Measurements from ENCODE around the gene SPRR1B. TPM values are rescaled to one million over a fixed set of nuclear protein-coding genes. Genes with fewer than 3 reads are reported as not detected.

The SPRR1B gene
- total RNA-seq, 1 experiment from 2014 or later: not detected

- no peak overlapping the region for H3K4me3 ChIP-seq (ENCODE audit: low read depth in 2 of 2, low read length in 2 of 2)
- no peak for ATAC-seq
- no peak overlapping the region for H3K27ac ChIP-seq (ENCODE audit: low read length)
These were observed 47.8 kb upstream of the SPRR1B start for GRCh38 chr1:152983234-152983633.

GRCh38 chr1:152983743-152984142 is 47.3 kb upstream of the SPRR1B start, which contains the start of gene SPRR1A:
SPRR1A (plus strand) TSS chr1:152984081; CDS start chr1:152985231, 1,150 bp downstream.
- Histone ChIP-seq H3K27ac (ENCODE audit: low read length) (no peak within 1 kb of the TSS), H3K9me3 (ENCODE audit: control insufficient read depth, insufficient read depth, low read depth, low read length) (no peaks in the 10 kb centered on the region), H3K4me1 (ENCODE audit: control insufficient read depth, insufficient read depth, low read length) (no peaks in the 10 kb centered on the region), H3K36me3 (ENCODE audit: control insufficient read depth, insufficient read depth, low read length) (no peaks in the 10 kb centered on the region), H3K27me3 (ENCODE audit: control insufficient read depth, insufficient read depth, low read length) (no peaks in the 10 kb centered on the region; the same call in none of the 2 replicates), H3K4me3 (ENCODE audit: low read depth in 2 of 2, low read length in 2 of 2) (no peak within 1 kb of the TSS)
- no peak for TF ChIP-seq REST (IDR thresholded peaks at IDR 0.05; ENCODE audit: insufficient read depth in 1 of 2, low read depth in 2 of 2, low read length in 1 of 2)
- no peak for TF ChIP-seq SIN3A (IDR thresholded peaks at IDR 0.05; ENCODE audit: borderline replicate concordance, insufficient read depth, low read depth, low read length)
- ATAC-seq: no peak
- in situ Hi-C loops (cut with HindIII; ENCODE audit: low pct_unique_long_range_greater_than_20kb, low sequenced_read_pairs) (no loop called here), intact Hi-C loops (cut with micrococcal nuclease; ENCODE audit: unreplicated experiment) (no loop called here)
- DNase-seq (ENCODE audit: low read depth, low spot score): no peak
- BruUV-seq (replicated peaks): no TSS peak
- ChIA-PET POLR2A (no interaction called here), CTCF (no interaction called here)

More at GRCh38 chr1:152983234-152983633, 47.8 kb upstream of the SPRR1B start:
- TF ChIP-seq POLR2AphosphoS5 (IDR thresholded peaks at IDR 0.05; ENCODE audit: low read depth, low read length): no peak
- TF ChIP-seq REST (IDR thresholded peaks at IDR 0.05; ENCODE audit: insufficient read depth in 1 of 2, low read depth in 2 of 2, low read length in 1 of 2): no peak
- no peak for TF ChIP-seq TCF7L2 (IDR thresholded peaks at IDR 0.05; ENCODE audit: low read depth, low read length)
- no peak for TF ChIP-seq CTCF (IDR thresholded peaks at IDR 0.05)
- in situ Hi-C loops (cut with HindIII; ENCODE audit: low pct_unique_long_range_greater_than_20kb, low sequenced_read_pairs): no loop called here
- H3K9me3 ChIP-seq (ENCODE audit: control insufficient read depth, insufficient read depth, low read depth, low read length): no peaks in the 10 kb centered on the region
- POLR2A ChIA-PET: no interaction called here
- no peaks in the 10 kb centered on the region; the same call in none of the 2 replicates for H3K27me3 ChIP-seq (ENCODE audit: control insufficient read depth, insufficient read depth, low read length)
- no peaks in the 10 kb centered on the region for H3K4me1 ChIP-seq (ENCODE audit: control insufficient read depth, insufficient read depth, low read length)
- no TSS peak for BruUV-seq (replicated peaks)
- no peaks in the 10 kb centered on the region for H3K36me3 ChIP-seq (ENCODE audit: control insufficient read depth, insufficient read depth, low read length)
- intact Hi-C loops (cut with micrococcal nuclease; ENCODE audit: unreplicated experiment): no loop called here
- no peak for DNase-seq (ENCODE audit: low read depth, low spot score)
- CTCF ChIA-PET: no interaction called here
